Activated CD4-positive, alpha-beta T cell treated with anti-CD3 and anti-CD28 coated beads for 36 hours (primary cell): ENCODE data around the gene C14orf119. TPM values are rescaled to one million over a fixed set of nuclear protein-coding genes. Genes with fewer than 3 reads are reported as not detected.
A peak's percentile ranks its signal among the peaks of the same experiment; 100 is the strongest.

Source experiments
- ATAC-seq: fragments of 200-7000 bp; cut with Tn5 transposase; one replicate; pipeline ENCODE4 v1.10.0; 2021; ENCODE audit warnings: mild to moderate bottlenecking, moderate library complexity
- CTCF ChIA-PET: fragments of 350-600 bp; sonication (Branson Sonifier 250); formaldehyde crosslinking; loops from one replicate; lab custom pipeline; 2021; ENCODE audit warnings: antibody characterized with exemption; lab: Charles Lee
- POLR2A ChIA-PET: fragments of 350-600 bp; sonication (Branson Sonifier 250); formaldehyde crosslinking; loops from one replicate; lab custom pipeline; 2021; ENCODE audit warnings: antibody characterized with exemption, inconsistent platforms; lab: Charles Lee
- DNase-seq: peaks from one replicate; pipeline ENCODE4 v3.0.0-alpha.2; 2020
- H3K27ac Mint-ChIP-seq: one replicate; pipeline ENCODE4 v1.8.0; 2021; ENCODE audit warnings: mixed read lengths
- H3K27me3 Mint-ChIP-seq: one replicate; pipeline ENCODE4 v1.8.0; 2021; ENCODE audit warnings: mixed read lengths
- H3K36me3 Mint-ChIP-seq: one replicate; pipeline ENCODE4 v1.8.0; 2021; ENCODE audit warnings: low read depth, mixed read lengths
- H3K4me1 Mint-ChIP-seq: one replicate; pipeline ENCODE4 v1.8.0; 2021; ENCODE audit warnings: mixed read lengths
- H3K4me3 Mint-ChIP-seq: one replicate; pipeline ENCODE4 v1.8.0; 2021; ENCODE audit warnings: mild to moderate bottlenecking, moderate library complexity, mixed read lengths
- H3K9me3 Mint-ChIP-seq: one replicate; pipeline ENCODE4 v1.8.0; 2021; ENCODE audit warnings: low read depth, mixed read lengths
- intact Hi-C, 2 experiments: fragments of 100-400 bp; cut with DNase I in 1 of 2; cut with micrococcal nuclease in 1 of 2; formaldehyde crosslinking; loops; one replicate each; pipeline versions ENCODE4 v1.14.2 to v1.15.1; 2022 to 2024; cut with DNase I, micrococcal nuclease
- total RNA-seq, 2 experiments: library from RNA; stranded (reverse); gene quantifications; one replicate each; pipeline ENCODE4 v1.2.3, GENCODE V29; 2021

Gene C14orf119
- total RNA-seq, 2 experiments from 2014 or later: 43.8 to 51.5 TPM

DNA sequence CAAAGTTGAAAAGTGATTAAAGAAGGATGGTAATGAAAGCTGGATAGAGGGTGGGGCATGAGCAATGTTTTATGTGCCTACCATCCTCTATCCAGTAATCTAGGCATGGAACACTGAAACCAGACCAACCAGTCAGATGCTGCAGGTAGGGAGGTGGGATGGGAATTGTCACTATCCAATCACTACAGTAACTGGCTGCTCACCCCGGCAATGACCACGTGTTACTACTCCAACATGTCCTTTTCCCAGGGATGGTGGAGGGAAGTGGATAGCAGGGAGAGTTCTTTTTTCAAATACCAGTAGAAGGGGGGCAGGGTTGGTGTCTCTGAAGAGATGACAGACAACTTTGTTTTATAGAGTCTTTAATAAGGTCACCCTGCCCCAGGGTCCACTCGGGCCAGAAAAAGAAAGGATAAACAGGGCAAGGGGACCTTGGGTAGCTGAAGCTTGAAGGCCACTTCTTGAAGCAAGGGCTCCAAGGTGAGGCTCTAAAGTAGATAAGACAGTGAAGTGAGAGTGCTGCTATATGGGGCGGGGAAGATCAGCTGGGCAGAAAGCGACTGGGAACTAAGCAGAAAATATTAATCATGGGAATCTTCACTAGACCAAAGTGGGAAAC lies 23.3 kb upstream of the C14orf119 start:
- Mint-ChIP-seq H3K27me3 (no peaks in the 10 kb centered on the region), H3K9me3 (no peaks in the 10 kb centered on the region), H3K4me1 (peaks cover 32% of the 10 kb centered on the region), H3K27ac (peak overlapping the region; percentile 90), H3K36me3 (peaks cover 46% of the 10 kb centered on the region), H3K4me3 (peak overlapping the region; percentile 92)
- ChIA-PET POLR2A (interaction anchor here (0.6 to 2.4 kb wide), 7 partner anchors 14 to 484 kb away, joined by 3 to 27 read pairs (median 3); partner anchors contain the start of genes ACIN1, C14orf119 and CDH24), CTCF (interaction anchor here (0.7 to 4.2 kb wide), 30 partner anchors 9 to 386 kb away, joined by 3 to 34 read pairs (median 6); partner anchors contain the start of genes ACIN1, AJUBA, C14orf119 and CDH24)
- DNase-seq: no peak
- no peak for ATAC-seq
- intact Hi-C loops: loop anchor here (1.0 to 5.0 kb wide), 3 partner anchors 23 to 230 kb away; partner anchors contain the start of genes ACIN1 (in 2 of the 2), C14orf119 (in 2 of the 2) and PPP1R3E (in 1 of the 2)

DNA sequence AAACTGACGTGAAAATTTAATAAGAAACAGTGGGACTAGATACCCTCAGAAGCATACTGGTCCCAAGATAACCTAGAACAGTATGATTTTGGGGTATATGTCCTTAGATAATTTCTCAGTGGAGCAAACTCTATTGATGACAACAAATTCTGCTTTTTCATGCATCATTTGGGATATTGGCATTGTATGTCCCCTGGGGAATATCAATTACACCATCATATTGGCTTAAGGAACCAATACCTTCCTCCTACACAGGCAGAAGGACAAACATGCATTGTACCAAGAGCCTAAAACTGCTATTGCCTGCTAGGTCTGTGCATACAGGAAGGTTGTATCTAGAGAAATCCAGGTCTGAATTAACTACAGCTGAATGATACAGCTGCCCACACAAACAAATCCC lies 20.4 kb upstream of the C14orf119 start:
- DNase-seq (no peak), ATAC-seq (no peak)
- Mint-ChIP-seq H3K36me3 (peaks cover 49% of the 10 kb centered on the region), H3K27me3 (no peaks in the 10 kb centered on the region), H3K9me3 (no peaks in the 10 kb centered on the region), H3K27ac (no peak overlapping the region), H3K4me3 (no peak overlapping the region), H3K4me1 (peaks cover 18% of the 10 kb centered on the region)
- ChIA-PET POLR2A (no interaction called here), CTCF (interaction anchor here (1.0 to 4.8 kb wide), 4 partner anchors 10 to 45 kb away, joined by 3 to 36 read pairs (median 18); partner anchors contain the start of genes ACIN1, C14orf119 and CEBPE)
- intact Hi-C loops: loop anchor here in 1 of 2 experiments (5.0 kb wide), 1 partner anchor 227 kb away; the partner anchor contains the start of gene PPP1R3E

DNA sequence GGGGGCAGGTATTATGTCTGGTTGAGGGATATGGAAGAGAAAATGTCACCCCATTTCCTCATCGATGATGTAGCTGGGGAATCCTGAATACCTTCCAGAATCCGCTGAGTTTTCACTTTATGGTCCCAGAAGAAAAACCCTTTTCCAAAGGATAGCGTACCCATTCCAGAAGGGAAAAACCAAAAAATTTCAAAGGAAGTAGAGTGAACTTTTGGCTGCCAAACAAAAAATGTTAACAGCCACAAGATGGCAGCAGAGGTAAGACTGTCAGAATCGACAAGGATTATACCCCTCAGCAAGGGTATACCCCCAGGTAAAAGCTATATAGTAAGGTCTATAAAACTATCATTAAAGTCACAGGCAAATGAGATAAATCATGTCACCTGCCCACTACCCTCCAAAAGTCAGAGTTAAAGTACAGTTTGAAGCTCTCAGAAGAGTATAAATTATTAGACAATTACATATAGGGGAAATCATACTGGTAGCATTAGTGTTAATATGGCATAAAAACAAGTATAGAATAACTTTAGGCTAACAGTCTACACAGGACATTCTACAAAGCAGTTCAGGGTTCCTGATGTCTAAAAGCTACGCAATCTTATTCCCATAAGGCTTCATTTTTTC lies 18.4 kb upstream of the C14orf119 start:
- DNase-seq: peak; percentile 46
- intact Hi-C loops: loop anchor here in 1 of 2 experiments (1.0 kb wide), 1 partner anchor 32 kb away; no protein-coding TSS in a partner anchor
- ChIA-PET CTCF (interaction anchor here (0.5 to 4.8 kb wide), 38 partner anchors 9 to 511 kb away, joined by 3 to 58 read pairs (median 4); partner anchors contain the start of genes ACIN1, C14orf119, CDH24 and CEBPE), POLR2A (interaction anchor here (1.1 kb wide), 1 partner anchor 9 kb away, joined by 3 read pairs; no protein-coding TSS in a partner anchor)
- Mint-ChIP-seq H3K9me3 (no peaks in the 10 kb centered on the region), H3K4me1 (peaks cover 5% of the 10 kb centered on the region), H3K4me3 (no peak overlapping the region), H3K36me3 (peaks cover 59% of the 10 kb centered on the region), H3K27ac (peak overlapping the region; percentile 17), H3K27me3 (no peaks in the 10 kb centered on the region)
- ATAC-seq: peak; percentile 59

DNA sequence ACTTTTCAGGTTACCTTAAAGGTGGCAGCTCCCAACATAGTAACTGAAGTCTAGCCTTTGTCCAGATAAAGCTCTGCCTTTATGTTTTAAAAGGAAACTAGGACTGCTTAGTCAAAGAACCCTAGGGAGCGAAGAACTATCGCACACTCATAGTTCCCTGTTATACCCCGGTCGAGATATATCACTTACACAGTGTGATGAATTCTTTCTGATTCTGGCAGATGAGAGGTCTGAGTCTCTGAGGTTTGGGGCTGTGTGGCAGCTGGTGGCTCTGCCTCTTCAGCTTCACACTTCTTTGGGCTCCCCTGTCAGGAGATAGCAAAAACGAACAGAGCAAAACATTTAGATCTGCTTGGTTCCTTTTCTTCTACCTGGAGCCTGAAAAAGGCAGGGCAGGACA lies 17.3 kb upstream of the C14orf119 start:
- H3K27ac Mint-ChIP-seq: peak overlapping the region; percentile 42
- ChIA-PET CTCF (interaction anchor here (0.9 to 4.8 kb wide), 20 partner anchors 11 to 123 kb away, joined by 3 to 58 read pairs (median 11); partner anchors contain the start of genes ACIN1, C14orf119, CDH24 and CEBPE), POLR2A (interaction anchor here (0.7 kb wide), 1 partner anchor 12 kb away, joined by 3 read pairs; no protein-coding TSS in a partner anchor)
- no peaks in the 10 kb centered on the region for H3K9me3 Mint-ChIP-seq
- DNase-seq (no peak), ATAC-seq (peak; percentile 26)
- H3K27me3 Mint-ChIP-seq: no peaks in the 10 kb centered on the region
- intact Hi-C loops: loop anchor here in 1 of 2 experiments (1.0 kb wide), 1 partner anchor 31 kb away; no protein-coding TSS in a partner anchor
- H3K36me3 Mint-ChIP-seq: peaks cover 49% of the 10 kb centered on the region
- H3K4me3 Mint-ChIP-seq: no peak overlapping the region
- H3K4me1 Mint-ChIP-seq: no peaks in the 10 kb centered on the region

DNA sequence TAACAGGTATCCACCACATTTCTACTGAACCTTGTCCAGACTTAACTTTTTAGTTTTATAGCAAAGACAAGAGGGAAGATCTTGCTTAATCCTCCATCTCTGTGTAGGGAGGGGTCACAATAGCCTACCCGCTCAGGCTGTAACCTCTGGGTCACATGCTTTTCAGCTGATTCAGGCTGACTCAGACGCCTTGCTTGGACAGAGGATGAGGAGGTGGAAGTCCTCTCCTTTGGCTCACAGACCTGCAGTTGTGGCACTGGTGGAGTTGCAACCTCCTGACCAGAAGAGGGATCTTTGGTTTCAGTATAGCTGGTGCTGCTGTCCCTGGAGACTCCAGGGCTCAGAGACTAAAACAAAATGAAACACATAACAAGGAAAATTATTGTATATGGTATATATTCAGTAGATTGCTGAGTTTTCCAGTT lies 16.6 kb upstream of the C14orf119 start:
- ATAC-seq (peak; percentile 47), DNase-seq (no peak)
- H3K27ac Mint-ChIP-seq: peak overlapping the region; percentile 31
- no peaks in the 10 kb centered on the region for H3K9me3 Mint-ChIP-seq
- H3K4me1 Mint-ChIP-seq: no peaks in the 10 kb centered on the region
- intact Hi-C loops: no loop called here
- POLR2A ChIA-PET: interaction anchor here (0.7 kb wide), 1 partner anchor 16 kb away, joined by 4 read pairs; the partner anchor contains the start of gene ACIN1
- no peak overlapping the region for H3K4me3 Mint-ChIP-seq
- H3K27me3 Mint-ChIP-seq: no peaks in the 10 kb centered on the region
- H3K36me3 Mint-ChIP-seq: peaks cover 54% of the 10 kb centered on the region
- CTCF ChIA-PET: interaction anchor here (1.0 to 4.8 kb wide), 12 partner anchors 11 to 108 kb away, joined by 3 to 58 read pairs (median 16); partner anchors contain the start of genes ACIN1, C14orf119, CDH24 and CEBPE

DNA sequence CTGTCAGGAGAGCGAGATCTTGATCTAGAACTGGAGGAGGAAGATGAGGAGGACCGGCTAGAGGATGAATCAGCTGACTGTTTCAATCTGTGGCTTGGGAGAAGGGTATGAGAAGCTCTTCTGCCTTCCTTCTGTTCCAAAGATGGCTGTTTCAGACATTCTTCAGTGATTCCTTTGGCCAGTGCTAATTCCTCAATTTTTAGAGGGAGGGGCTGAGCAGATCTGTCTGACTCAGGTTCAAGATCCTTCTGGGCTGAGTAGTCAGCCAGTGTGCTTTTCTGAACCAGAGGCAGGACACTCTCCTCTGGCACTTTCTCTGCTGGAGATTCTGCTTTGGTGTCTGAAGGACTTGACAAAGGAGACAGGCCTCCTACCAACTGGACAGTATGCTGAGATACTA lies 15.6 kb upstream of the C14orf119 start:
- peaks cover 3% of the 10 kb centered on the region for H3K4me1 Mint-ChIP-seq

DNA sequence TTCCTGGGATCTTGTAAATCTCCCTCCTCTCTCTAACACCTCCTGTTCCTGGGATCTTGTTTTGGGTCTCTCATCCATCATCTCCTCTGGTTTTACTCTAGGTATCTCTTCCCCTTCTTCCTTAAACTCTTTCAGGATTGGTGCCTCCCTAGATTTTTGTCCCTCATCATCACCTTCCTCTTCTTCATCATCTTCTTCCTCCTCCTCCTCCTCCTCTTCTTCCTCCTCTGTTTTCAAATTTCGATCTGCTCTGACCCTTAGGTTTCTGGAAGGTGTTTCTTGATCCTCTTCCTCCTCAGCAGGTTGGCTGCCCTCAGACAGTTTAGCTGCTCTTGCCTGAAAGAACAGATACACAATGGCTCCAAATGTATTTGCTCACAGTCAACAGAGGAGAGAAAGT lies 14.8 kb upstream of the C14orf119 start:
- intact Hi-C loops: no loop called here
- ChIA-PET POLR2A (no interaction called here), CTCF (interaction anchor here (0.7 to 3.6 kb wide), 6 partner anchors 9 to 98 kb away, joined by 3 to 24 read pairs (median 6); partner anchors contain the start of gene AJUBA)
- peaks cover 10% of the 10 kb centered on the region for H3K4me1 Mint-ChIP-seq
- no peaks in the 10 kb centered on the region for H3K9me3 Mint-ChIP-seq
- peak overlapping the region; percentile 58 for H3K27ac Mint-ChIP-seq
- no peak for ATAC-seq
- peaks cover 58% of the 10 kb centered on the region for H3K36me3 Mint-ChIP-seq
- no peak overlapping the region for H3K4me3 Mint-ChIP-seq
- DNase-seq: no peak
- no peaks in the 10 kb centered on the region for H3K27me3 Mint-ChIP-seq

More for the DNA sequence above, 15.6 kb upstream of the C14orf119 start:
- DNase-seq (no peak), ATAC-seq (no peak)
- H3K9me3 Mint-ChIP-seq: no peaks in the 10 kb centered on the region
- intact Hi-C loops: no loop called here
- peak overlapping the region; percentile 58 for H3K27ac Mint-ChIP-seq
- H3K4me3 Mint-ChIP-seq: no peak overlapping the region
- no peaks in the 10 kb centered on the region for H3K27me3 Mint-ChIP-seq
- POLR2A ChIA-PET: no interaction called here
- CTCF ChIA-PET: interaction anchor here (1.0 to 4.2 kb wide), 4 partner anchors 11 to 41 kb away, joined by 3 to 58 read pairs (median 14); partner anchors contain the start of genes ACIN1 and C14orf119
- H3K36me3 Mint-ChIP-seq: peaks cover 56% of the 10 kb centered on the region

DNA sequence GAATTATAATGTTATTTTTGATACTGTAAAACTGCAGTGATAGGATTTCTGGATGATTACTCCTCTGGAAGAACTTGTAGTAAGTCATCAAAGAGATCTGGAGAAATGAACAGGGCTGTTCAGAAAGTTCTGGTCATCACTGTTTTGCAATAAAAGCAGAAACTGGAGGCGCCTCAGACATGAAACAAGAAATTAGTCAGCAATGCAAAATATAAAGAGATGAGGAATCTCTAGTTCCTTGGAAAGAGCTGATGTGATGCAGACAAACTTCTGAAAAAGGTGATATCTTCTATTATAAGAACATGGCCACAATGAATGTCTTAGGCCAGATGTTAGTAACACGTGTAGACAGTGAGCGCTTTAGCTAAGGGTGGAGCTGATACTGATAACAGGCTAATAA lies 9.8 kb upstream of the C14orf119 start:
- no peaks in the 10 kb centered on the region for H3K9me3 Mint-ChIP-seq
- H3K27ac Mint-ChIP-seq: peak overlapping the region; percentile 86
- peak overlapping the region; percentile 22 for H3K4me3 Mint-ChIP-seq
- H3K27me3 Mint-ChIP-seq: no peaks in the 10 kb centered on the region
- peak; percentile 90 for ATAC-seq
- intact Hi-C loops: no loop called here
- CTCF ChIA-PET: interaction anchor here (0.6 to 3.7 kb wide), 18 partner anchors 9 to 1236 kb away, joined by 3 to 16 read pairs (median 4); partner anchors contain the start of genes ACIN1, C14orf119, HOMEZ and PPP1R3E
- peaks cover 64% of the 10 kb centered on the region for H3K36me3 Mint-ChIP-seq
- no peak for DNase-seq
- POLR2A ChIA-PET: interaction anchor here (0.6 to 1.9 kb wide), 9 partner anchors 8 to 979 kb away, joined by 3 to 16 read pairs (median 3); partner anchors contain the start of genes ACIN1, C14orf119 and PABPN1
- peaks cover 45% of the 10 kb centered on the region for H3K4me1 Mint-ChIP-seq

DNA sequence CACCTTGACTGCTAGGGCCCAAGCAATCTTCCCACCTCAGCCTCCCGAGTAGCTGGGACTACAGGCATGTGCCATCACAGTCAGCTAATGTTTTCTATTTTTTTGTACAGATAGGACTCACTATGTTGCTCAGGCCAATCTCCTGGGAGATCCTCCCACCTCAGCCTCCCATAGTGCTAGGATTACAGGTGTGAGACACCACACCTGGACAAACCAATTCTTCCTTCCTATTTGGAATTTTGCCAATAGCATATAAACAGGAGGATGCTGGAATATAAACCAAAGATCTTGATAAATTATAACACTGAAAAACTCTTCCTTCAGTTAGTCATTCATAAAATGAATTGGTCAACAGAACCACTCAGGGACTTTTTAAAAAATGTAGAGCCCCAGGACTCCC lies 8.7 kb upstream of the C14orf119 start:
- intact Hi-C loops: no loop called here
- ChIA-PET POLR2A (interaction anchor here (1.0 to 1.9 kb wide), 4 partner anchors 8 to 18 kb away, joined by 3 to 16 read pairs (median 3); partner anchors contain the start of genes ACIN1 and C14orf119), CTCF (interaction anchor here (0.9 to 3.7 kb wide), 11 partner anchors 8 to 516 kb away, joined by 3 to 16 read pairs (median 4); partner anchors contain the start of genes ACIN1, C14orf119 and HOMEZ)
- H3K9me3 Mint-ChIP-seq: no peaks in the 10 kb centered on the region
- DNase-seq: no peak
- H3K27me3 Mint-ChIP-seq: no peaks in the 10 kb centered on the region
- peaks cover 59% of the 10 kb centered on the region for H3K36me3 Mint-ChIP-seq
- H3K27ac Mint-ChIP-seq: no peak overlapping the region
- H3K4me3 Mint-ChIP-seq: no peak overlapping the region
- H3K4me1 Mint-ChIP-seq: peaks cover 47% of the 10 kb centered on the region
- ATAC-seq: no peak

DNA sequence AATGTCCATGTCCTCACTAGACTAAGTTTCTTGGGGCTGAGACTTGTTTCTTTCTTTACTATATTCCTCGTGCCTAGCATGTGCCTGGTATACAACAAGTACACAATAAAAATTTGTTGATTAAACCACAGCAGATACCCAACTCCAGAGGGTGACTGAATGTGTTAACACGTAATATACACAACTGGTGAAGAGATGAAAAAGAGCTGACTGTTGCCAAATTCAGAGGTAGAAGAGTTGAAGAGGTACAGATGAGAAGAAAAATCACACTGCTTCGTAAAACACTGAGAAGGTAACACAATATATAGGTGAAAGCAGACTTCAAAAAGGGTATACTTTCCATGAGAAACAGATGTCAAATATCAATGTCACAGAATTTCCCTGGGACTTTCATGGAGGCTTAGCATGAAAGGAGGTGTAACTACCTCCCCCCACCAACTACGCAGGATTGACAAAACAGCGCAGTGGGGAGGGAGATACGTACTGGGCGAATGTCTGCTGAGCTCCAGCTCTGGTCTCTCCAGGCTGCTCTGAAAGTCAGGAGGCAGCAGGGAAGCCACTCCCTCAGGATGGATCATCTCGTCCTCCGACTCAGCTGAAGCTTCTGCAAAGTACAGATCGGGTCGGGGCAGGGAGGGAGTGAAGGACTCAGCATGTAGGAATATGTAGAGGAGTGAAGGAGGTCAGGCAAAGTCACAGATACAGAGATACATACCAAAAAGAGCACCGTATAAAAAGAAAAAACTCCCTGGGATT lies 5.6 kb upstream of the C14orf119 start:
- ChIA-PET POLR2A (interaction anchor here (0.6 to 1.1 kb wide), 2 partner anchors 12 to 27 kb away, joined by 3 read pairs; no protein-coding TSS in a partner anchor), CTCF (interaction anchor here (0.6 to 4.4 kb wide), 9 partner anchors 10 to 118 kb away, joined by 3 to 36 read pairs (median 4); no protein-coding TSS in a partner anchor)
- intact Hi-C loops: loop anchor here (10.0 kb wide), 4 partner anchors 195 to 1825 kb away; partner anchors contain the start of genes DCAF11 (in 1 of the 2), EMC9 (in 1 of the 2), HNRNPC (in 1 of the 2) and HOMEZ (in 1 of the 2)
- Mint-ChIP-seq H3K36me3 (peaks cover 63% of the 10 kb centered on the region), H3K9me3 (no peaks in the 10 kb centered on the region), H3K4me1 (peaks cover 45% of the 10 kb centered on the region), H3K27me3 (no peaks in the 10 kb centered on the region), H3K27ac (peak overlapping the region; percentile 62), H3K4me3 (no peak overlapping the region)
- DNase-seq: no peak
- no peak for ATAC-seq
